NCI-H1694 (cell line): ENCODE results near the gene GPLD1.
"Not testable (repeated sequence)": the region's sequence is repeated elsewhere in the genome, so short reads cannot be mapped to it uniquely, and the experiment has no call there.

Source experiments
- DNase-seq: peaks from one replicate; lab custom pipeline; 2025; lab: John Stamatoyannopoulos, UW

GPLD1 gene

GRCh38 chr6:24489470-24489869 is at the start of gene GPLD1:
Gene GPLD1 (minus strand): TSS chr6:24489578. CDS start chr6:24489511, 67 bp downstream.
- DNase-seq: no peak

GRCh38 chr6:24537771-24538385 is 48.5 kb upstream of the GPLD1 start:
- DNase-seq: no peak

GRCh38 chr6:24537082-24537699 is 47.8 kb upstream of the GPLD1 start:
- no peak for DNase-seq

- no peak for DNase-seq
Observed at GRCh38 chr6:24536466-24536865, 47.1 kb upstream of the GPLD1 start.

- no peak for DNase-seq
Observed at GRCh38 chr6:24535210-24535609, 45.8 kb upstream of the GPLD1 start.

- no peak for DNase-seq
Observed at GRCh38 chr6:24534329-24534728, 45.0 kb upstream of the GPLD1 start.

- no peak for DNase-seq
Observed at GRCh38 chr6:24529985-24530384, 40.6 kb upstream of the GPLD1 start.

GRCh38 chr6:24524805-24525204 is 35.4 kb upstream of the GPLD1 start:
- DNase-seq: peak; percentile 0

- DNase-seq: no peak
Observed at GRCh38 chr6:24524329-24524728, 35.0 kb upstream of the GPLD1 start.

GRCh38 chr6:24522228-24523176 is 33.1 kb upstream of the GPLD1 start:
- peak; percentile 9 for DNase-seq

- DNase-seq: no peak
Observed at GRCh38 chr6:24520929-24521546, 31.7 kb upstream of the GPLD1 start.

GRCh38 chr6:24517659-24518543 is 28.5 kb upstream of the GPLD1 start:
- no peak for DNase-seq

- no peak for DNase-seq
Observed at GRCh38 chr6:24513602-24514001, 24.2 kb upstream of the GPLD1 start.

GRCh38 chr6:24511976-24512375 is 22.6 kb upstream of the GPLD1 start:
- not testable (repeated sequence) for DNase-seq

- DNase-seq: no peak
Observed at GRCh38 chr6:24506814-24507520, 17.6 kb upstream of the GPLD1 start.

- DNase-seq: no peak
Observed at GRCh38 chr6:24504649-24505586, 15.5 kb upstream of the GPLD1 start.

GRCh38 chr6:24504287-24504648 is 14.9 kb upstream of the GPLD1 start:
- DNase-seq: no peak

- DNase-seq: no peak
Observed at GRCh38 chr6:24501914-24502313, 12.5 kb upstream of the GPLD1 start.

GRCh38 chr6:24501374-24501773 is 12.0 kb upstream of the GPLD1 start:
- no peak for DNase-seq

- no peak for DNase-seq
Observed at GRCh38 chr6:24500683-24501082, 11.3 kb upstream of the GPLD1 start.
